ENCODE measurements around the gene KRT15.

Gene KRT15

GRCh38 chr17:41559548-41559947, 40.9 kb upstream of the KRT15 start:
- DNase-seq (ENCODE audit: low spot score) (no peak), ATAC-seq (ENCODE audit: low read depth) (peak; percentile 83)
- TF ChIP-seq CTCF (IDR thresholded peaks at IDR 0.05; ENCODE audit: poor library complexity, severe bottlenecking) = no peak
- Histone ChIP-seq H3K9me3 (ENCODE audit: severe bottlenecking) (no peaks in the 10 kb centered on the region), H3K27ac (ENCODE audit: poor library complexity, severe bottlenecking) (no peak overlapping the region), H3K36me3 (ENCODE audit: low read depth) (no peaks in the 10 kb centered on the region), H3K4me3 (ENCODE audit: severe bottlenecking) (no peak overlapping the region), H3K4me1 (ENCODE audit: insufficient read depth, poor library complexity, severe bottlenecking) (no peaks in the 10 kb centered on the region), H3K27me3 (ENCODE audit: insufficient read depth, poor library complexity, severe bottlenecking) (no peaks in the 10 kb centered on the region)

GRCh38 chr17:41556931-41557330, 38.2 kb upstream of the KRT15 start:
- Histone ChIP-seq H3K4me1 (ENCODE audit: insufficient read depth, poor library complexity, severe bottlenecking) (no peaks in the 10 kb centered on the region), H3K4me3 (ENCODE audit: severe bottlenecking) (no peak overlapping the region), H3K36me3 (ENCODE audit: low read depth) (no peaks in the 10 kb centered on the region), H3K9me3 (ENCODE audit: severe bottlenecking) (no peaks in the 10 kb centered on the region), H3K27ac (ENCODE audit: poor library complexity, severe bottlenecking) (no peak overlapping the region), H3K27me3 (ENCODE audit: insufficient read depth, poor library complexity, severe bottlenecking) (no peaks in the 10 kb centered on the region)
- DNase-seq (ENCODE audit: low spot score) (no peak), ATAC-seq (ENCODE audit: low read depth) (no peak)
- no peak for TF ChIP-seq CTCF (IDR thresholded peaks at IDR 0.05; ENCODE audit: poor library complexity, severe bottlenecking)

GRCh38 chr17:41556306-41556705, 37.6 kb upstream of the KRT15 start:
- DNase-seq (ENCODE audit: low spot score) (no peak), ATAC-seq (ENCODE audit: low read depth) (no peak)
- no peak overlapping the region for H3K27ac ChIP-seq (ENCODE audit: poor library complexity, severe bottlenecking)
- no peaks in the 10 kb centered on the region for H3K36me3 ChIP-seq (ENCODE audit: low read depth)
- H3K4me3 ChIP-seq (ENCODE audit: severe bottlenecking) = no peak overlapping the region
- H3K4me1 ChIP-seq (ENCODE audit: insufficient read depth, poor library complexity, severe bottlenecking) = no peaks in the 10 kb centered on the region
- no peaks in the 10 kb centered on the region for H3K9me3 ChIP-seq (ENCODE audit: severe bottlenecking)
- no peak for TF ChIP-seq CTCF (IDR thresholded peaks at IDR 0.05; ENCODE audit: poor library complexity, severe bottlenecking)
- no peaks in the 10 kb centered on the region for H3K27me3 ChIP-seq (ENCODE audit: insufficient read depth, poor library complexity, severe bottlenecking)

- no peak overlapping the region for H3K27ac ChIP-seq (ENCODE audit: poor library complexity, severe bottlenecking)
- no peak overlapping the region for H3K4me3 ChIP-seq (ENCODE audit: severe bottlenecking)
- no peaks in the 10 kb centered on the region for H3K27me3 ChIP-seq (ENCODE audit: insufficient read depth, poor library complexity, severe bottlenecking)
- ATAC-seq (ENCODE audit: low read depth) (peak; percentile 32; the same call in 1 of the 3 replicates), DNase-seq (ENCODE audit: low spot score) (no peak)
- H3K4me1 ChIP-seq (ENCODE audit: insufficient read depth, poor library complexity, severe bottlenecking) = no peaks in the 10 kb centered on the region
- no peak for TF ChIP-seq CTCF (IDR thresholded peaks at IDR 0.05; ENCODE audit: poor library complexity, severe bottlenecking)
- no peaks in the 10 kb centered on the region for H3K9me3 ChIP-seq (ENCODE audit: severe bottlenecking)
- H3K36me3 ChIP-seq (ENCODE audit: low read depth) = no peaks in the 10 kb centered on the region
Observed at GRCh38 chr17:41555105-41555887, 36.6 kb upstream of the KRT15 start.

GRCh38 chr17:41553987-41554680, 35.4 kb upstream of the KRT15 start:
- H3K9me3 ChIP-seq (ENCODE audit: severe bottlenecking) = no peaks in the 10 kb centered on the region
- no peak for TF ChIP-seq CTCF (IDR thresholded peaks at IDR 0.05; ENCODE audit: poor library complexity, severe bottlenecking)
- DNase-seq (ENCODE audit: low spot score) (no peak), ATAC-seq (ENCODE audit: low read depth) (no peak)
- H3K27me3 ChIP-seq (ENCODE audit: insufficient read depth, poor library complexity, severe bottlenecking) = no peaks in the 10 kb centered on the region
- H3K4me3 ChIP-seq (ENCODE audit: severe bottlenecking) = no peak overlapping the region
- peaks cover 9% of the 10 kb centered on the region for H3K4me1 ChIP-seq (ENCODE audit: insufficient read depth, poor library complexity, severe bottlenecking)
- no peaks in the 10 kb centered on the region for H3K36me3 ChIP-seq (ENCODE audit: low read depth)
- H3K27ac ChIP-seq (ENCODE audit: poor library complexity, severe bottlenecking) = no peak overlapping the region

All from RWPE2 (cell line).